A673 (cell line): ENCODE measurements around the gene TEAD1.

ENCODE experiments used
- CTCF ChIP-seq: fragments of 300-800, 200-600 bp; sonication (generic); conservative IDR thresholded peaks from 2 replicates; pipeline ENCODE4 v1.5.1; 2017; ENCODE audit warnings: low read depth, mild to moderate bottlenecking, antibody characterized with exemption, low read length, moderate library complexity, mixed read lengths
- EZH2 ChIP-seq: fragments of 200-600 bp; sonication (generic); IDR thresholded peaks from 2 replicates; pipeline ENCODE4 v1.6.1; 2017; ENCODE audit warnings: borderline replicate concordance, low read depth, mild to moderate bottlenecking, mixed read lengths, antibody characterized with exemption, low read length; ENCODE audit not compliant: poor library complexity, severe bottlenecking

GRCh38 chr11:12813371-12814225 is 139.4 kb downstream of the TEAD1 start:
- TF ChIP-seq CTCF (no peak), EZH2 (no peak)
